Brain microvascular endothelial cell (primary cell): ENCODE data around the gene ACSL1.

ENCODE experiments used
- DNase-seq: peaks from one replicate; pipeline ENCODE4 v3.0.0-alpha.2; 2020
- H3K27ac ChIP-seq: fragments of 250-450 bp; sonication (Bioruptor Pico); 2 replicates; pipeline ENCODE4 v1.5.1; 2020; ENCODE audit warnings: mild to moderate bottlenecking, moderate library complexity
- H3K27me3 ChIP-seq: fragments of 250-450 bp; sonication (Bioruptor Pico); replicated peaks from 2 replicates; pipeline ENCODE4 v1.5.1; 2020; ENCODE audit warnings: mild to moderate bottlenecking
- H3K36me3 ChIP-seq: fragments of 250-450 bp; sonication (Bioruptor Pico); replicated peaks from 2 replicates; pipeline ENCODE4 v1.5.1; 2020; ENCODE audit warnings: mild to moderate bottlenecking
- H3K4me3 ChIP-seq: 2 replicates; pipeline ENCODE4 v1.5.1; 2011; ENCODE audit warnings: low read depth, mild to moderate bottlenecking, control low read depth, low read length, moderate library complexity
- CTCF ChIP-seq: IDR thresholded peaks from 2 replicates; pipeline ENCODE4 v1.5.1; 2011; ENCODE audit warnings: low read depth, mild to moderate bottlenecking, moderate library complexity, low read length, control low read depth, inconsistent platforms; ENCODE audit errors: missing control alignments
- in situ Hi-C: cut with HindIII; loops from 2 replicates; pipeline ENCODE4 v1.10.0; 2017; ENCODE audit warnings: low sequenced_read_pairs, low pct_ligation_motif_present

ACSL1 gene

GRCh38 chr4:184825896-184826690 lies at the start of gene ACSL1:
Gene ACSL1 (minus strand): TSS chr4:184825968. CDS start chr4:184803514, 22,454 bp downstream.
- H3K27ac ChIP-seq = peak within 1 kb of the TSS; percentile 1
- DNase-seq = peak; percentile 38
- no peaks in the 10 kb centered on the region for H3K36me3 ChIP-seq
- no peak for TF ChIP-seq CTCF
- H3K27me3 ChIP-seq = peaks cover 3% of the 10 kb centered on the region
- in situ Hi-C loops = no loop called here
- H3K4me3 ChIP-seq = peak within 1 kb of the TSS; percentile 59

- DNase-seq = no peak
- H3K36me3 ChIP-seq = no peaks in the 10 kb centered on the region
- H3K27ac ChIP-seq = no peak overlapping the region
- in situ Hi-C loops = no loop called here
- H3K4me3 ChIP-seq = no peak overlapping the region
- no peak for TF ChIP-seq CTCF
- H3K27me3 ChIP-seq = no peaks in the 10 kb centered on the region
These were observed 47.3 kb upstream of the ACSL1 start for GRCh38 chr4:184873054-184873453.

GRCh38 chr4:184870718-184871117 lies 45.0 kb upstream of the ACSL1 start:
- DNase-seq = no peak
- H3K27ac ChIP-seq = no peak overlapping the region
- in situ Hi-C loops = no loop called here
- H3K4me3 ChIP-seq = no peak overlapping the region
- H3K27me3 ChIP-seq = no peaks in the 10 kb centered on the region
- H3K36me3 ChIP-seq = no peaks in the 10 kb centered on the region
- no peak for TF ChIP-seq CTCF

DNA sequence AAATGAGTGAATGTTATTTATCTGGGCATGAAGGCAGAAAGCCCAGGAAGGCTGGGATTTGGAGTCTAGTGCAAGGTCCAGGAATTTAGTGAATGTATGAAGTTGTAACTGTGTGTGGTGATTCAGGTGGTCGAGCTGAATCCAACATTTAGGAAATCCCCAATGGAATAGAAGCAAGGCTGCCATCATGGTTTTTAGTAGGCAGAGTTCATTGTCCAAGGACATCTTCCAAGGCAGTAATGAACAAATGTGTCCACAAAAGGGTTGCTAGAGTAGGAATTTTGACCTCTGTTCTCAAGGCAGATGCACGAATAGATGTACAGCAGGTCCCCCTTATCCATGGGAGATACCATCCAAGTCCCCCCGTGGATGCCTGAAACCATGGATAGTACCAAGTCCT lies 42.9 kb upstream of the ACSL1 start:
- DNase-seq = no peak
- no peak overlapping the region for H3K4me3 ChIP-seq
- no peaks in the 10 kb centered on the region for H3K36me3 ChIP-seq
- in situ Hi-C loops = no loop called here
- no peak overlapping the region for H3K27ac ChIP-seq
- no peak for TF ChIP-seq CTCF
- H3K27me3 ChIP-seq = no peaks in the 10 kb centered on the region

GRCh38 chr4:184863916-184864315 lies 38.1 kb upstream of the ACSL1 start:
- H3K27ac ChIP-seq = no peak overlapping the region
- no peak overlapping the region for H3K4me3 ChIP-seq
- H3K27me3 ChIP-seq = no peaks in the 10 kb centered on the region
- TF ChIP-seq CTCF = no peak
- in situ Hi-C loops = no loop called here
- no peaks in the 10 kb centered on the region for H3K36me3 ChIP-seq
- DNase-seq = no peak

DNA sequence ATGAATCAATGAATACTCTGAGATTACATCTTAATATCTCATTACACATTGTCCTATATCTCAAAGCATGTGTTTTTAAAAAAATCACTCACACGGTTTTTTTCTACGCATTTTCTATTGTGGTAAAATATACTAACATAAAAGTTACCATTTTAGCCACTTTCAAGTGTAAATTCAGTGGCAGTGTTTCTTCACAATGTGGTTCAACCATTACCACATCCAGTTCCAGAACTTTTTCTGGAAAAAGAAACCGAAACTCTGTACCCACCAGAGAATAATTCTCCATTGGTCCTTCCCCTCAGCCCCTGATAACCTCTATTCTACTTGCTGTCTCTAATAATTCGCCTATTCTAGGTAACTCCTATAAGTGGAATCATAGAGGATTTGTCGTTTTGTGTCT lies 35.3 kb upstream of the ACSL1 start:
- in situ Hi-C loops = no loop called here
- Histone ChIP-seq H3K4me3 (no peak overlapping the region), H3K27ac (no peak overlapping the region), H3K36me3 (no peaks in the 10 kb centered on the region), H3K27me3 (no peaks in the 10 kb centered on the region)
- TF ChIP-seq CTCF = no peak
- DNase-seq = no peak
